ENCODE measurements around the gene ATG10. TPM values are rescaled to one million over a fixed set of nuclear protein-coding genes. Genes with fewer than 3 reads are reported as not detected.

The ATG10 gene
- polyA plus RNA-seq, 1 donor, result 15.4 TPM

DNA sequence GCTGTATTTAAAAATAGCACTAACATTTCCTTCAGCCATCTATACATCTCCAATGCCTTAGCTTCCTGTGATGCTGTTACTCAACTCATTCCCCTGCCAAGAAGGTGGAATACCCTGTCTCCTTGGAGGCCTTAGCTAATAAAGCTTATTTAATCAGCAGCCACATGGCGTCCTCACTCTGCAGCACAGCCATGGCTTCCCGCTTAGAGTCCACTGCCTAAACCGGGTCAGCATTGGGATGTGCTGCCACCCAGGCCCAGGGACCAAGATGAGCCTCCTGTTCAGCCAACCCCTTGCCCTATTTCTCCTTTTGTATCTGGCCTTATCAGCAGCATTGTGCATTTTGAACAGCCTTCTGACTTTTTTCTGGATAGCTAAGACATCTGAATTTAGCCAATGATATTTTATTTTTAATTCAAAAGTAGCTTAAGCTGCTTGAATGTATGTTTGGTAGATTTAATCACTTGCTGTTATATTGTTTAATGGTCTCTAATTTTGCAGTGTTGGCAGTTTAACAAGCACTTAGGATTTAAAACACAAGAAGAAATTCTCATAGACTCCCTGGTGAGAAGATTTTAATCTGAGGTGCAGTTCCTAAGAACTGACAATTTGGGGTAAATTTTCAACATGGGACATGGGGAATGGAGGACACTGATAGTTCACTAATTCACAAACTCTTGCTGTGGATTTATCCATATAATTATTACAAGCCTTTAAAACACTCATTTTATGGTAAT lies 193.3 kb downstream of the ATG10 start:
- no peak for DNase-seq

DNA sequence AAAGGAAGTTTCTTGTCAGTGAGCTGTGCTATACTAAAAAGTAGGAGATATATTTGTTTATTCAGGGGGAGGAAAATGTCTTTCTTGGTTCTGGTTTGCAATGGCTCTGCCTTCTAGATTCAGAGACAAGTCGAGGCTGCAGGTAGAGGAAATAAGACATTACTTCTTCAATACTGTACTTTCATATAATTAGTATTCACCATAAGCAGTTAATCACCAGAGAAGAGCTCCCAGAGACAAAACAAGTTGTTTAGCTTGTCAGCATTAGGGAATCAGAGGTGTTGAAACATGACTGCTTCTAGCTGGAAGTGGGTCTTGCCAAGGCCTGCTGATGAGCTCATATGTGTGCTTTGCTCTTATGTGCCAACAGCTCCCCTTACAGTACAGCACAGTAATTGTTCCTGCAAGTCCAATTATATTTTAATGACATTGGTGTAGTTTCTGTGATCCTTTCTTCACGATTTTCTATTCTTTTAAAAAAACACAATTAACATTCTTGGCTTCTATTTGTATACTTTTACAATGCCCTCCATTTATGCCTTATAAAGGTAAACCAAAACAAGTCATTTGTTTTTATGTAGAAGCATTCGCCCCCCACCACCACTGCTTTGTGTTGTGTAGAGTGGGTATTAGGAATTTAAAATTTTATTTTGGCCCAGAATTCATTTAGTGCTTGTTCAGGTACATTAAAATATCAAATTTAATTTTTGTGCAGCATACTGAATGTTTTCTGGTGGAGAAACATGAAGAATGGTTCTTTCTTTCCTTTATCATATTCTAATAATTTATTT lies 194.1 kb downstream of the ATG10 start:
- DNase-seq, result peak; percentile 79

DNA sequence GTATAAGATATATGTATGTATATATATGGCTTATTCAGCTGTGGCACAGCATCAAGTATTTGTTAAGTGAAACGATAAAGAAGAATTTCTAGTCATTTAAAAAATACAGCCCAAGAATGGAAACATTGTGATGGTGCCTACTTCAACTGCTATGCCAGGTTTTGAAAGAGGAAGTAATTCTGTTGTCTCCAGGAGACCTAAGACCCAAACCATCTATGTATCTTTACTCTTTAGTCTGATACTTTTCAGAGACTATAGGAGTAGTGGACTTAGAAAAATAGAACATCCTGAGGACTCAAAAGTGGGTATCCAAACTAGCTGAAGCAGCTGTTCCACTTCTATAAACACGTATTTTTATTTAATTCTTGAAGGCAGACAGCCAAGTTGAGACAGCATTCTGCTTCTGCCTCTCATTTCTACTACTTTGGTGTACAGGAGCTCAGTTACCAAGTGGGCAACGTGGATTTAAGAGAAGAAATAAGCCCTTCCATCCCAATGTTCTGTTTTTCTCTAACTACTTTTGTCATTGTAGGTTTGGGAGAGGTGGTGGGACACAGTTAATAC lies 195.6 kb downstream of the ATG10 start:
- no peak for DNase-seq

DNA sequence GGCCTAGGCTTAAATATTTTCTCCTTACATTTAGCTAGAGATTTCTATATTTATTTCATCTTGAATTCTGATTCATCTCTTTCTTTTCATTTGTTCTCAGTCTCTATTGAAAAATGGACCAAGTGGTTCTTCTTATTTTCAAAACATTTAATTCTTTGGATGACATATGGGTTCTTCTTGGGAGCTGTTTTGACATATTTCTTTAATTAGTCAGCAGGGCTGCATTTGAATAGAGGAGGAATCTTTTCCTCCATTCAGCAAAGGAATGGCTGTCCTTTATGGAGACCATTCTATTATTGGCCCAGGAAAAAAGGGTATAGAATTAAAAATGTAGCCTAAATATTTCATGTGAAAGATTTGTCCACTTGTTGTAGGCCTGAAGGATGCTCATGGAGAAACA lies 196.5 kb downstream of the ATG10 start:
- no peak for DNase-seq

DNA sequence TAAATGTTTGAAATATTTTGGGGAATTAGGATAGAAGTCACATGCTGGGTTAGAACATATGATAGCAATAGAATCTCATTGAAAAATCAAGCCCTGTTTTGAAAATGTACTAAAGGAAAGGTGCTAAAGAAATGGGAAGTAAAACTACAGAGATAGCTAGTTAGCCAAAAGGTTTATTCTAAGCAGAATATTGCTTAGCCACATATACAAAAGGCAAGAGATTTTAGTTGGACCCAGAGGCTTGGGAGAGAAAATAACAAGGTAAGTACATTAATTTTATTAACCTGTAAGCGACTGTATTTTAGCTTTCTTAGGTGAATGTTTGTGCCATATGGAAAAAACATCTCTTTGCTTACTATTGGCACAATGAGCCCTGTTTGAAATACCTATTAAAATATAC lies 198.1 kb downstream of the ATG10 start:
- DNase-seq, result no peak

DNA sequence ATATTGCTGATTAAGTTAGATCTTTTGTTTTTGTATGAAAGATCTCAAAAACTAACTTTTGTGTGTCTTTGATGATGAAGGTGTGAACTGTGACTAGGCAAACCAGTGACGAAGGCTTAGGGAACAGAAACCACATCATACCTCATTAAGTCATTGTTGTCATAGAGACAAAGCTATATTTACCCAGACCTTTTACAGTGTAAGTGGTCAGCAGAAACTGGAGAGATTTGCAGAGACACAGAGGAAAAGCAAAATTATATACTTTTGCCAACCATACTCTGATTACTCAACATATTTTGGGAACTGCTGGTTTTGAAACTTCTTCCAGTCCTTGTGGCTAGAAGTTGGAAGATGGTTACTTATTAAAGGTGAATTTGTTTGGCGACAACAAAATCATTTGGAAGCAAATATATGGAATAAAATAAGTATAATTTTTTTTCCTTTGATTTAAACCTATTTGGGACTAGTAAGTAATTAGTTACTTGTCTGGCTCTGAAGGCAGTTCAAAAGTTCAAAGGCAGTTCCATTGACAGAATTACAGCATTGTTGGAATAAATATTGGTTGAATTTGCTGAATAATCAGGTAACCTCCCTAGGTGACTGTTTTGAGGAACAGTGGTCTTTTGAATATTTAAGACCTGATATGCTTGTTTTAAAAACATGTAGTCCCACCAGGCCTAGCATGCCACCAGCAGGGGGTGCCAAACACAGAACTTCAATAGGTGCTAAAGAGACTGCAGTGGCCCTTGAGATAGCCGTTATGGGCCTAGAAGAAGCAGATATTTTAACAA lies 202.5 kb downstream of the ATG10 start:
- DNase-seq, result no peak

DNA sequence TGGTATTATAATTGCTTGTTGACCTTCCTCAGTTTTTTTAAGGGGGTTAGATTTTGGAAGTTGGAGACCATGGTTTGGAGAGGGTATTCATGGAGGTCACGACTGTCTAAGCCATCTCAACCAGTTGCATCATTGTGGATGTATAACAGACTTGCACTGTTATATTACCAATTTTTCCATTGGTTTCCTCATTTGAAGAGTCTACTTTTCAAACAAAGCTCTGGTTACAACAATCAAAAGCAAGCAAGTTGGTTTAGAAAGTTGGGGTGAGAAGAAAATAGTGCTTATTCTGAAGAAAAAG lies 203.0 kb downstream of the ATG10 start:
- DNase-seq, result no peak

DNA sequence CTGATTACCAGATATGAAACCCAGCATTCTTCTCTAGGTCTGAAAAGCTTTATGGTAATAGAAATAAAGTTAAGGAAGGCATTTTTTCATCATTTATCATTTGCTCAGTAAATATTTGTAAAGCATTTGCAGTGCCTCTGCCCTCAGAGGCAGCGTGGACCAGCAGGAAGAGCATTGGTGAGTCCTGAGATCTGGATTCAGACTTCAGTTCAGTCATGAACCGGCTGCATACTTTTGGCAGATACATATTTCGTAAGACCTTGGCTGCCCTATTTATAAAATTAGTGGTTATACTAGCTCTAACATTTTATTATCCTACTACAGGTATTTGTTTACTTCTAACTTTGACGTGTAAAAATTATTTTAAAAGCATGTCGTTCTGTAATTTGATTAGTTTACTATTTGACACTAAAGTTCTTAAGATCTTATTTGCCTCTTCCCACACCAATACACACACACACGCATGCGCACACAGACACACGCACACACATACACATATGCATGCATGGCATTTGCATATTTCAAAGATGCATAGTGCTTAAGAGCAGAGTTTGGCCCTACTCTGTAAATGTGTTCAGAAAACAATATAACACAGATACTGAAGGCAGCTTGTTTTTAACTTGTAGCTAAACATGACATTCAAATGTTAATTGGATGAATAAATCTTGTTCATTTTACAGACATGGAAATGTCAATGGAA lies 204.4 kb downstream of the ATG10 start:
- no peak for DNase-seq

DNA sequence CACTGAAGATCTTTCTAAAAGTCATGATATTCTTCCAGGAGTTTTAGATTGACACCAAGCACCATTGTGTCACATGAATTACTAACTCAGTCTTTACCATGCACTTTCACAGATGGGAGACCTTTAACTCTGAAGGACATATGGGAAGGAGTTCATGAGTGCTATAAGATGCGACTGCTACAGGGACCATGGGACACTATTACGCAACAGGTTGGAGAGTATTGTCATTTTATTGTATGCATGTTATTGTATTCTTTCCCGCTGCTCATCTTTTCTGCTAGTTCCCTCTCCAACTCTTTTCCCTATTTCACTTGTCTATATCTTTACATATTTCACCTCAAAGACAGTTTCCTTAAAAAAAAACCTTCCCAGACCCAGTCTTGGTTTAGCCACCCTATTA lies 206.6 kb downstream of the ATG10 start:
- no peak for DNase-seq

DNA sequence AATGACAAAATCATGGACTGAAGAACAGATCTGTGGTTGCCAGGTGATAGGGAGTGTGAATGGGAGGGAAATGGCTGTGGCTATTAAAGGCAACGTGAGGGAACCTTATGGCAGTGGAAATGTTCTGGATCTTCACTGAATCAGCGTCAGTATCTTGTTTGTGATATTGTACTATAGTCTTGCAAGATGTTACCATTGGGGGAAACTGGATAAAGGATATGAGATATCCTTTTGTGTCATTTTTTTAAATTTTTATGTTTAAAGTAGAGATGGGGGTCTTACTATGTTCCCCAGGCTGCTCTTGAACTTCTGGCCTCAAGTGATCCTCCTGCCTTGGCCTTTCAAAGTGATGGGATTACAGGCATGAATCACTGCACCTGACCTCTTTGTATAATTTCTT lies 210.8 kb downstream of the ATG10 start:
- no peak for DNase-seq

DNA sequence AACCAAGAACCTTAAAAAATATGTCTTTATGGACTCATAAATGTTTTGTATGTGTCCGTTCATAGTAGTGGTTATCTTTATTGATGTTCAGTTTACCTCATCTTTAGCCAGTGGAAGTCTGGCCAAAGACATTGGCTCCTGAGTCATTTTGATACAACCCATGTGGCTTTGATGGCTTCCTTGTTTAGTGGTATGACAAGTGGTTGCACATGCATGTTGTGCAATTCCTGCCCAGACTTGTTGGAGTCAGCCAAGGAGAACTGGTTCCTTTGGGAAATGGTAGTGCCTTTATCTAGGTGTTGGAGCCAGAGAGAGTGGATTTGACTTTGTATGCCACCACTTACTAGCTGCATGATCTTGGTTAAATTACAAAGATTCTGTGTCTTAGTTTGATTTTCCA lies 212.0 kb downstream of the ATG10 start:
- no peak for DNase-seq

DNA sequence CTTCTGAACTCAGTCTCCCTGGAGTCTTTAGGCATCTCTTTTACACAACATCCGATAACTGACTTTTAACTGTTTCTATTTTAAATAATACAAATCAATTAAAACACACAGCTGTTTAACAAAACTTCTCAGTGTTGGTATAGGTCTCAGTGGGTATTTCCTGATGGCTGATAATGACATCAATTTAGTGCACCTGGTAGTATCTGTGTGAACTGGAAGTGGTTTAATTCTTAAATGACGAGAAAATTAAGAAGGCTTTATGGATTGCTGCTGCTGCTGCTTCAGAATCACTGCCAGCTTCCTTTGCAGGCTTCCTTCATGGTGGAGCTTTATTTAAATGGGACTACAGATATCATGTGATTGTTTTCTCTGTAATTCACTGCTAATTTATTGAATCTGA lies 214.0 kb downstream of the ATG10 start:
- no peak for DNase-seq

DNA sequence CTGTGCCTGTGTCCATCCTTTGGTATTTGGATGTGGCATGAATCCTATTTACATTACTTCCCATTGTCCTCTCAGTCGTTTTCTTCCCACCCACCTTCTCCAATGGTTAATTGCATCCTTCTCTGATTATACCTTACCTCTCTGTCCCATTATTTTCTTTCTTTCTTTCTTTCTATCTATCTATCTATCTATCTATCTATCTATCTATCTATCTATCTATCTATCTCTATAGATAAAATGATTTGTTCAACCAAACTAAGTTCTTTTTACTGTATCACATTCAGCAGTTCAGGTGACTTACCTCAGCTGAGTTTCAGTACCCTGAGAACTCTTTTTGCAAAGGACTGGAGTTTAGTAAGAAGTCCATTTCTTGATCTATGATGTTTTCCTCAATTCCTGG lies 225.7 kb downstream of the ATG10 start:
- no peak for DNase-seq

DNA sequence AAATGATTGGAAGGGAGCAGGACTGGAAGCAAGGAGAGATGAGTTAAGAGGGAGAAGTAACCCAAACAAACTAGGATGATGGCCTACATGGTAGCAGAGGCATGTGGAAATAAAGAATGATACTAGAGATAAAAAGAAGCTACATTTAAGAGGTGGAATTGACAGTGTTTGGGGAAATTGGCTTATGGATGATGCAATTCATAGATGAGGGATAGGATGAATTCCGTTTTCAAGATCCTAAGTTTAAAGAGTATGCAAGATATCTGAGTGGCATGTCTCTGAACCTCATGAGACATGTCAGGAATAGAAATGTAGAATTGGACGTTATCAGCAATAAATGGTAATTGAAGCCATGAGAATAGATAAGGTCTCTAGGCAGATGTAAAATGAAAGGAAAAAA lies 232.7 kb downstream of the ATG10 start:
- DNase-seq, result no peak

DNA sequence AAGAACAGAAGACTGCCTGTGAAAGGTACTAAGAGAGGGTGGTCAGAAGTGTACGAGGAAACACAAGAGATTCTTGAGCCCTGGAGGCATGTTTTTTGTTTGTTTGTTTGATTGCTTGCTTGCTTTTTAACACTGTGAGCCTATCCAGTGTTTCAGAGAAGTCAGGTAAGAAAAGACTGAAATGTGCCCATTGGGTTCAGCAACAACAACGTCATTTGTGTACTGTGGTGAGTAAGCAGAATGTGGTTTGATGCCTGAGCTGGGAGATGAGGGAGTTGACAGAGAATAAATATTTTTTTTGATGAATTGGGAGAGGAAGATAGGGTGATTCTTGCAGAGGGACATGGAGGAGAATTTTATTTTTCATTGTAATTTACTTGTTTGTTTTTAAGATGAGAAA lies 233.2 kb downstream of the ATG10 start:
- DNase-seq, result no peak

DNA sequence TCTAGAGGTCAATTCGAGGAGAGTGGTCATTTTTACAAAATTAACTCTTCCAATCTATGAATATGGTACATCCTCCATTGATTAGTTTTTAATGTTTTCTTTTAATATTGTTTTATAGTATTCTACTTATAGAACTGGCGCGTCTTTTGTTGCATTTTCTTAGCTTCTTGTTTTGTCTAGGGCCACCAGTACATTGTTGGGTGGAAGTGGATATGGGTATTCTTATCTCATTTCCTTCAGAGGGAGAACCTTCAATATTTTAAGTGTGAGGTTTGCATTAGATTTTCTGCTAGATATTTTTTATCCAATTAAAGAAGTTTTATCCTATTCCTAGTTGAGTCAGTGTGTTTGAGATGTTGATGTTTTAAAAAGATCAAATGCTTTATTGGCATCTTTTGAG lies 236.5 kb downstream of the ATG10 start:
- DNase-seq, result no peak

DNA sequence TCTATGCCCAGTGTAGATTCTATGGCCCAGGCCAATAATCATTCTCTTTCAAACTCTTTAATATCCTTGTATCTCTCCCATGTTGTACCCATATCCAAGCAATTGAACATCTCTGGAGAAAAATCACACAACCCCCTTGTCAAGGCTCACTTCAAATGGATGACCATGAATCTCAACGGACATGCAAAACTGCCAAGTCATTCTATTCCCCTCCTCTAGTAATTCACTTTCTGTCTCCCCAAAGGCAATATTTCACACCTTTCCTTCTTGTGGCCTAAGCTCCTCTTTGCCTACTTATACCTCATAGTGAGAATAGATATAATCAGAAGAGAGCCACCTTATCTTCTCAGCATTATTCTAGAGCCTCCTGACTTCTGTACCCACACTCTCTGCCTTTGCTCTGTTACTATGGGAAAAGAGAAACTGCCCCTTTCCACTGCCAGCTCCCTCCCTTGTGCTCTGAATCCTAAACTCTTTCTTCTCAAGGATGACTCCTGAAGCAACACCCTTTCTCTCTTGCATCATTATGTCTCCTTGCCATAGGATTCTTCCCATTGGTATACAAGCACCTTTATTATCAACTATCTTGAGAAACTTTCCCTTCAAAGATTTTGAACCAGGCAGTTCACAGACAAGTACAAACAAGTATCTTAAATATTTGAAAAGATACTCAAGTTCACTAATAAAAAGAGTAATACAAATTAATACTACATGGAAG lies 240.2 kb downstream of the ATG10 start:
- no peak for DNase-seq

DNA sequence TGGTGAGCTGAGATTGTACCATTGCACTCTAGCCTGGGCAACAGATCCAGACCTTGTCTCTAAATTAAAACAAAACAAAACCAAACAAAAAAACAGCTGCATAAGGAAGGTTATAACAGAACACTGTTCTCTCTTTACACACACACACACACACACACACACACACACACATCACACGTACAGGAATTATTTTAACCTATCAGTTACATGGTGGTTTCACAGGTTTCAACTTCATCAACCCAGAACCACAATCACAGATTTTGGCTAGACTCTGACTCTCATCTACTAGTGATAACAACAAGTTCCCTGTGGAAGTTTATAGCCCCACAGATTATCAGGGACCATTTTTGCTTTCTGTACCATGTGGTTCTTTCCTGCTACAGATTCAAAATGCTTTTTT lies 246.1 kb downstream of the ATG10 start:
- DNase-seq, result no peak

DNA sequence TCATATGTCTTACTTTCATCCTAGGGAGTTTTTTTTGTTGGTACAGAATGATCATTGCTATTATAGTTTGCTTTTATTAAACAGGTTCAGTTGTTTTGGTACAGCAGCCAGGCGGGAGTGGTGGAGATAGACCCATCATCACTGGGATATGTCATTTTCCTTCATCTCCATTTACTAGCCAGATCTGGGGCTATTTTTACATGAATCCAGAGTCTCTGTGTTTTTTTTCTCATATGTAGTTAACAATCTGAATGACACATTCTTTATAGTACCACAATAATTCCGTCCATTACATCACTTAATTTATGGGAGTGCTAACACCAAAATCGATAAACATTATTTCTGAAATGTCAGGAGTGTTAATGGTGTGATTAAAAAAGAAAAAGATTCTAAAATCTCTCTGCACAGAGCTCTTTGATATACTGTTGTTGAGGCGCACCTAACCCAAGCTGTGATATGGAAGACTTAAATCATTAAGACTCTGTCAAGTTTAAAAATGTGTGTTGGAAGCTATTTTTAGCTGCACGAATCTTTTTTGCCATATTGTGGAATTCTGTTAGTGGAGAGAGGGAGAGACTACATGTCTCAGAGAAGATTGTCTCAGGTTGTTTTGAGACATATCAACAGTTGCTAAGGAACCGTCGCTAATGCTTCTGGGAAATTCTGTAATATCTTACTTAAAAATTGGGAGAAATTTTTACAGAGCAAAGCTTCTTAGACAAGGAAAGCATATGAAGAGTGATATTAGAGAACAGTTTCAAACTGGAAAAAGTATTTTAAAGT lies 246.7 kb downstream of the ATG10 start:
- peak; percentile 7 for DNase-seq

DNA sequence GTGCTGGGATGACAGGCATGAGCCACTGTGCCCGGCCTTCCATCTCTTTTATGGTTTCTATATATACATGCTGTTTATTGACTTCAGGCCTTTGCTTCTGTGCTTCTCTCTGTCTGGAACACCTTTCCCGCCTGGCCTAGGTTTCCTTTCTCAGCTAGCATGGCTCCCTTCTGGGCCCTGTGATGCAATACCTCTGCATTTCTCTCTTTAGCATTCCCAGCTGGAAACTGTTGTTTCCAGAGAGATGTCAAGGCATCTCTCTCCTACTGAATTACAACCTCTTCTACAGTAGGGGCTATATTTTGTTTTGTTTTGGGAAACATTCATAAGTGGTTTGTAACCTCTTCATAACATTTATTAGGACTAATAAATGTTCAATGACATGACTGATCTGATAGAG lies 249.2 kb downstream of the ATG10 start:
- DNase-seq, result no peak
